IPS-NIHi7 (cell line): Measurements from ENCODE around the gene TOGARAM1.

Experiments used
- DNase-seq: peaks from one replicate; pipeline ENCODE4 v3.0.0; 2012; ENCODE audit warnings: mixed read lengths; ENCODE audit errors: extremely low spot score

The TOGARAM1 gene

GRCh38 chr14:45084946-45085346 is 123.0 kb downstream of the TOGARAM1 start:
- no peak for DNase-seq

- no peak for DNase-seq
Observed at GRCh38 chr14:45089813-45090212, 127.8 kb downstream of the TOGARAM1 start.

- no peak for DNase-seq
Observed at GRCh38 chr14:45091710-45092109, 129.7 kb downstream of the TOGARAM1 start.

- no peak for DNase-seq
Observed at GRCh38 chr14:45094275-45094674, 132.3 kb downstream of the TOGARAM1 start.

- no peak for DNase-seq
Observed at GRCh38 chr14:45095143-45095542, 133.2 kb downstream of the TOGARAM1 start.

- no peak for DNase-seq
Observed at GRCh38 chr14:45096218-45096617, 134.2 kb downstream of the TOGARAM1 start.

- no peak for DNase-seq
Observed at GRCh38 chr14:45103806-45104205, 141.8 kb downstream of the TOGARAM1 start.

GRCh38 chr14:45104561-45104960 is 142.6 kb downstream of the TOGARAM1 start:
- DNase-seq = no peak

- DNase-seq = no peak
Observed at GRCh38 chr14:45112896-45113781, 151.1 kb downstream of the TOGARAM1 start.

GRCh38 chr14:45114327-45114726 is 152.3 kb downstream of the TOGARAM1 start:
- no peak for DNase-seq

GRCh38 chr14:45118594-45118993 is 156.6 kb downstream of the TOGARAM1 start:
- DNase-seq = no peak

GRCh38 chr14:45120096-45120495 is 158.1 kb downstream of the TOGARAM1 start:
- DNase-seq = no peak

- DNase-seq = no peak
Observed at GRCh38 chr14:45123271-45123670, 161.3 kb downstream of the TOGARAM1 start.
